ENCODE results near the gene TBCD. TPM values are rescaled to one million over a fixed set of nuclear protein-coding genes. Genes with fewer than 3 reads are reported as not detected.

Gene TBCD
- total and polyA plus RNA-seq, 9 of the 15 experiments (the other 6 are each of a cell fraction or from before 2014, with no cell fraction given), result 8.9 to 98.5 (median 28.0) TPM

DNA sequence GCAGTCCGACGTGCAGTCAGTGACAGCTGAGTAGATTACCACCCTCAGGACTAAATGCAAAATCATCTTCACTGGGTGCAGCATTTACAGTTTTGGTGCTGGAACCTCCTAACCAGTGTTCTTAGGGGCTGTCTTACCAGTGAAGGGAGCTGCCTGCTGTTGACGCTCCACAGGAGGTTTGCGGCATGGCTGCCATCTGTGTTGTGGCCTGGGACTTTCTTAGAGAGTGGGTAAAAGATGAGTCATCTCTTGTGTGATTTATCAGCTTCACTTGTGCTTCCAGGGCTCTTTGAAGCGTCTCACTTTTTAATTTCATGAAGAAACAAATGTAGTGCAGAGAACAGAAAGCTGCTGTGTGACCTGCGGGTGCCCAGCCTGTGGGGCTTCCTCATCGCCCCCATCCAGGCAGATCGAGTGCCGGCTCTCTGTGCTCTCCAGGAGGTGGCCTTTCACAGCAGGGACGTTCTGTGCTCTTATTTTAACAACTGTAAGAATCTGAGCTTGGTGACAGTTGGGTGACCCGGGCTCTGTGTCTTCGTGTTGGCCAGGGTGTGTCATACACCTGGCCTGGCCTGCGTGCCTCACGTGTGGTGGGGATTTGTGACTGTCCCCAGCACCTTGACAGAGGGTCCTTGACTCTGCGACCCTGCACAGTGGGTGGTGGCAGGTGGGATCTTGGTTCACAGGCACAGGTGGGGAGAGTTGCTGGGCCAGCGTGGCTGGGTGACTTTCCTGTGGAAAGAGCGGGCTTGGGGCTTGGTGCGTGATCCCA, 112.3 kb downstream of the TBCD start (continued):
- TF ChIP-seq, protein P1, sequence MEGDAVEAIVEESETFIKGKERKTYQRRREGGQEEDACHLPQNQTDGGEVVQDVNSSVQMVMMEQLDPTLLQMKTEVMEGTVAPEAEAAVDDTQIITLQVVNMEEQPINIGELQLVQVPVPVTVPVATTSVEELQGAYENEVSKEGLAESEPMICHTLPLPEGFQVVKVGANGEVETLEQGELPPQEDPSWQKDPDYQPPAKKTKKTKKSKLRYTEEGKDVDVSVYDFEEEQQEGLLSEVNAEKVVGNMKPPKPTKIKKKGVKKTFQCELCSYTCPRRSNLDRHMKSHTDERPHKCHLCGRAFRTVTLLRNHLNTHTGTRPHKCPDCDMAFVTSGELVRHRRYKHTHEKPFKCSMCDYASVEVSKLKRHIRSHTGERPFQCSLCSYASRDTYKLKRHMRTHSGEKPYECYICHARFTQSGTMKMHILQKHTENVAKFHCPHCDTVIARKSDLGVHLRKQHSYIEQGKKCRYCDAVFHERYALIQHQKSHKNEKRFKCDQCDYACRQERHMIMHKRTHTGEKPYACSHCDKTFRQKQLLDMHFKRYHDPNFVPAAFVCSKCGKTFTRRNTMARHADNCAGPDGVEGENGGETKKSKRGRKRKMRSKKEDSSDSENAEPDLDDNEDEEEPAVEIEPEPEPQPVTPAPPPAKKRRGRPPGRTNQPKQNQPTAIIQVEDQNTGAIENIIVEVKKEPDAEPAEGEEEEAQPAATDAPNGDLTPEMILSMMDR (IDR thresholded peaks at IDR 0.05 in 2 of 3, conservative IDR thresholded peaks at IDR 0.05 in 1 of 3; ENCODE audit: insufficient read depth in 2 of 3, low read depth in 1 of 3, low read length in 3 of 3), result no peak; a peak in 1 of 6 replicates
- TF ChIP-seq, protein P2, sequence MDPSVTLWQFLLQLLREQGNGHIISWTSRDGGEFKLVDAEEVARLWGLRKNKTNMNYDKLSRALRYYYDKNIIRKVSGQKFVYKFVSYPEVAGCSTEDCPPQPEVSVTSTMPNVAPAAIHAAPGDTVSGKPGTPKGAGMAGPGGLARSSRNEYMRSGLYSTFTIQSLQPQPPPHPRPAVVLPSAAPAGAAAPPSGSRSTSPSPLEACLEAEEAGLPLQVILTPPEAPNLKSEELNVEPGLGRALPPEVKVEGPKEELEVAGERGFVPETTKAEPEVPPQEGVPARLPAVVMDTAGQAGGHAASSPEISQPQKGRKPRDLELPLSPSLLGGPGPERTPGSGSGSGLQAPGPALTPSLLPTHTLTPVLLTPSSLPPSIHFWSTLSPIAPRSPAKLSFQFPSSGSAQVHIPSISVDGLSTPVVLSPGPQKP (CRISPR knock-in tag; IDR thresholded peaks at IDR 0.05), result no peak
- TF ChIP-seq, protein P3, sequence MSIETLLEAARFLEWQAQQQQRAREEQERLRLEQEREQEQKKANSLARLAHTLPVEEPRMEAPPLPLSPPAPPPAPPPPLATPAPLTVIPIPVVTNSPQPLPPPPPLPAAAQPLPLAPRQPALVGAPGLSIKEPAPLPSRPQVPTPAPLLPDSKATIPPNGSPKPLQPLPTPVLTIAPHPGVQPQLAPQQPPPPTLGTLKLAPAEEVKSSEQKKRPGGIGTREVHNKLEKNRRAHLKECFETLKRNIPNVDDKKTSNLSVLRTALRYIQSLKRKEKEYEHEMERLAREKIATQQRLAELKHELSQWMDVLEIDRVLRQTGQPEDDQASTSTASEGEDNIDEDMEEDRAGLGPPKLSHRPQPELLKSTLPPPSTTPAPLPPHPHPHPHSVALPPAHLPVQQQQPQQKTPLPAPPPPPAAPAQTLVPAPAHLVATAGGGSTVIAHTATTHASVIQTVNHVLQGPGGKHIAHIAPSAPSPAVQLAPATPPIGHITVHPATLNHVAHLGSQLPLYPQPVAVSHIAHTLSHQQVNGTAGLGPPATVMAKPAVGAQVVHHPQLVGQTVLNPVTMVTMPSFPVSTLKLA (conservative IDR thresholded peaks at IDR 0.05), result 0 out of 4 replicates have a peak, but pooled peaks of 1 of the 2 experiments have one; percentile 24
- TF ChIP-seq U2AF2 (optimal IDR thresholded peaks at IDR 0.05; ENCODE audit: low read depth, low read length) (no peak), ZNF165 (CRISPR knock-in tag; IDR thresholded peaks at IDR 0.05; ENCODE audit: borderline replicate concordance) (no peak), NFIC (IDR thresholded peaks at IDR 0.05) (no peak), ZNF24 (IDR thresholded peaks at IDR 0.05) (no peak), SIN3A (IDR thresholded peaks at IDR 0.05; ENCODE audit: borderline replicate concordance in 2 of 2, control insufficient read depth in 1 of 2, low read depth in 2 of 2, low read length in 2 of 2) (no peak), BCOR (IDR thresholded peaks at IDR 0.05) (no peak), MTA2 (IDR thresholded peaks at IDR 0.05; ENCODE audit: low read depth) (no peak), U2AF1 (optimal IDR thresholded peaks at IDR 0.05; ENCODE audit: low read depth, low read length) (no peak), DACH1 (IDR thresholded peaks at IDR 0.05; ENCODE audit: partially characterized antibody) (no peak), POLR3A (IDR thresholded peaks at IDR 0.05; ENCODE audit: borderline replicate concordance, extremely low read depth, insufficient read depth, insufficient read length) (no peak), DDX20 (tag; IDR thresholded peaks at IDR 0.05; ENCODE audit: low read depth) (no peak), ZNF263 (CRISPR knock-in tag; IDR thresholded peaks at IDR 0.05; ENCODE audit: borderline replicate concordance) (no peak), XRCC4 (IDR thresholded peaks at IDR 0.05; ENCODE audit: extremely low read depth, insufficient read depth, insufficient read length) (no peak)
- TF ChIP-seq, protein P4, sequence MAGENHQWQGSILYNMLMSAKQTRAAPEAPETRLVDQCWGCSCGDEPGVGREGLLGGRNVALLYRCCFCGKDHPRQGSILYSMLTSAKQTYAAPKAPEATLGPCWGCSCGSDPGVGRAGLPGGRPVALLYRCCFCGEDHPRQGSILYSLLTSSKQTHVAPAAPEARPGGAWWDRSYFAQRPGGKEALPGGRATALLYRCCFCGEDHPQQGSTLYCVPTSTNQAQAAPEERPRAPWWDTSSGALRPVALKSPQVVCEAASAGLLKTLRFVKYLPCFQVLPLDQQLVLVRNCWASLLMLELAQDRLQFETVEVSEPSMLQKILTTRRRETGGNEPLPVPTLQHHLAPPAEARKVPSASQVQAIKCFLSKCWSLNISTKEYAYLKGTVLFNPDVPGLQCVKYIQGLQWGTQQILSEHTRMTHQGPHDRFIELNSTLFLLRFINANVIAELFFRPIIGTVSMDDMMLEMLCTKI (IDR thresholded peaks at IDR 0.05; ENCODE audit: partially characterized antibody), result no peak
- TF ChIP-seq, protein P5, sequence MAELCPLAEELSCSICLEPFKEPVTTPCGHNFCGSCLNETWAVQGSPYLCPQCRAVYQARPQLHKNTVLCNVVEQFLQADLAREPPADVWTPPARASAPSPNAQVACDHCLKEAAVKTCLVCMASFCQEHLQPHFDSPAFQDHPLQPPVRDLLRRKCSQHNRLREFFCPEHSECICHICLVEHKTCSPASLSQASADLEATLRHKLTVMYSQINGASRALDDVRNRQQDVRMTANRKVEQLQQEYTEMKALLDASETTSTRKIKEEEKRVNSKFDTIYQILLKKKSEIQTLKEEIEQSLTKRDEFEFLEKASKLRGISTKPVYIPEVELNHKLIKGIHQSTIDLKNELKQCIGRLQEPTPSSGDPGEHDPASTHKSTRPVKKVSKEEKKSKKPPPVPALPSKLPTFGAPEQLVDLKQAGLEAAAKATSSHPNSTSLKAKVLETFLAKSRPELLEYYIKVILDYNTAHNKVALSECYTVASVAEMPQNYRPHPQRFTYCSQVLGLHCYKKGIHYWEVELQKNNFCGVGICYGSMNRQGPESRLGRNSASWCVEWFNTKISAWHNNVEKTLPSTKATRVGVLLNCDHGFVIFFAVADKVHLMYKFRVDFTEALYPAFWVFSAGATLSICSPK (IDR thresholded peaks at IDR 0.05; ENCODE audit: borderline replicate concordance), result no peak
